Psoas muscle (tissue), 8 donors: Measurements from ENCODE around the gene CASZ1. TPM values are rescaled to one million over a fixed set of nuclear protein-coding genes. Genes with fewer than 3 reads are reported as not detected.
A peak's percentile ranks its signal among the peaks of the same experiment; 100 is the strongest.

Experiments
- ATAC-seq, 4 donors: fragments of 200-7000 bp; cut with Tn5 transposase; one replicate each; pipeline ENCODE4 v1.9.1; 2020; ENCODE audit warnings: moderate library complexity in 3 of 4, mild to moderate bottlenecking in 2 of 4
- DNase-seq, 2 donors: peaks; one replicate each; pipeline ENCODE4 v3.0.0-alpha.2; 2020
- H3K27ac ChIP-seq: fragments of 200-600 bp; one replicate; pipeline ENCODE4 v1.8.0; 2022
- H3K27me3 ChIP-seq, 3 donors: fragments of 200-600 bp in 1 of 3; one replicate each; pipeline versions ENCODE4 v1.6.1 to v1.8.0; 2013 to 2022; ENCODE audit warnings: low read length in 2 of 3, mild to moderate bottlenecking in 2 of 3, moderate library complexity in 1 of 3; ENCODE audit not compliant: insufficient read depth in 3 of 3
- H3K36me3 ChIP-seq, 2 donors: fragments of 200-600 bp in 1 of 2; one replicate each; pipeline versions ENCODE4 v1.6.1 to v1.8.0; 2013 to 2022; ENCODE audit warnings: low read depth in 1 of 2, mild to moderate bottlenecking in 1 of 2, moderate library complexity in 1 of 2; ENCODE audit not compliant: insufficient read depth in 1 of 2
- H3K4me1 ChIP-seq: fragments of 200-600 bp; one replicate; pipeline ENCODE4 v1.8.0; 2022
- H3K4me3 ChIP-seq: fragments of 200-600 bp; one replicate; pipeline ENCODE4 v1.8.0; 2022; ENCODE audit warnings: mild to moderate bottlenecking
- H3K9me3 ChIP-seq: fragments of 200-600 bp; one replicate; pipeline ENCODE4 v1.8.0; 2022
- WGBS, 3 donors: extraction: QIAGEN DNeasy Blood & Tissue Kit; methylation state at CpG; one replicate each; pipeline versions ENCODE4 v1.1.6 to v1.1.7; 2013; 5-methylcytosine and 5-hydroxymethylcytosine counted together
- intact Hi-C, 2 donors: fragments of 100-400 bp; cut with DNase I; formaldehyde crosslinking; loops; one replicate each; pipeline versions ENCODE4 v1.11.0 to v1.14.2; 2022
- polyA plus RNA-seq, 3 donors: library from polyadenylated mRNA; stranded (reverse); fragments of 200-250 nt; gene quantifications; one replicate each; pipeline ENCODE4 v1.2.3, GENCODE V29; 2013
- total RNA-seq, 4 donors: library from RNA; stranded (reverse); fragmentation: NEBNext Ultra II Directional in 2 of 4; extraction: Animal tissue kit (Norgen Biotek cat#: 25700) in 2 of 4; gene quantifications; one replicate each; pipeline versions ENCODE4 v1.2.1 to v1.2.4, GENCODE V29; 2021 to 2023
- TF ChIP-seq, protein P1 (sequence below): fragments of 200-600 bp; IDR thresholded peaks from one replicate; pipeline ENCODE4 v1.8.0; 2022; ENCODE audit warnings: antibody characterized with exemption
- donor health status: healthy with polysubstance abuse.
- donor health status: DM: no; HTN: no; CAD: no; lungs with moderate emphysema.
- donor health status: Bipolar disorder and iron deficiency.
- donor health status: healthy.
- donor health status: DM: yes; HTN: yes; CAD: no.
- donor health status: DM: no; HTN: no; CAD: no.
- donor health status: DM: no; HTN: no; CAD: no.
- donor health status: DM: yes; HTN: yes; CAD: no.

CASZ1 gene
- total and polyA plus RNA-seq, 7 donors: 2.6 to 83.3 (median 53.1) TPM

DNA sequence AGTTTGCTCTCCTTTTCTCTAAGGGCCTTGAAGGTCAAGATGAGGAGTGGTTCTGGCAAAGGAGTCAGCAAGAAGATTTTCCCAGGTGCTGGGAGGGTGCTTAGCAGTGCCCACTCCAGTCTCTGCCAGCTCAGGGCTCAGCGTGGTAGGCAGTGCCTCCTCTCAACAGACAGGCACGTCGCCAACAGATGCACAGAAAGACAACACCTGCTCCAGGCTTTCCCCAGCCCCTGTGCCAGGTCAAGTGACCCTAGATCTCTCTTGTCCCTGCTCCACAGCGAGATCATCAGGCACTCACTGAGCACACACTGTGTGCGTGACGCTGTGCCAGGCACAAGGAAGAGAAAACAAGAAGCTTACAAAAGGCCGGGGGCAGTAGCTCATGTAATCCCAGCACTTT lies 86.0 kb downstream of the CASZ1 start:
- TF ChIP-seq, protein P1, sequence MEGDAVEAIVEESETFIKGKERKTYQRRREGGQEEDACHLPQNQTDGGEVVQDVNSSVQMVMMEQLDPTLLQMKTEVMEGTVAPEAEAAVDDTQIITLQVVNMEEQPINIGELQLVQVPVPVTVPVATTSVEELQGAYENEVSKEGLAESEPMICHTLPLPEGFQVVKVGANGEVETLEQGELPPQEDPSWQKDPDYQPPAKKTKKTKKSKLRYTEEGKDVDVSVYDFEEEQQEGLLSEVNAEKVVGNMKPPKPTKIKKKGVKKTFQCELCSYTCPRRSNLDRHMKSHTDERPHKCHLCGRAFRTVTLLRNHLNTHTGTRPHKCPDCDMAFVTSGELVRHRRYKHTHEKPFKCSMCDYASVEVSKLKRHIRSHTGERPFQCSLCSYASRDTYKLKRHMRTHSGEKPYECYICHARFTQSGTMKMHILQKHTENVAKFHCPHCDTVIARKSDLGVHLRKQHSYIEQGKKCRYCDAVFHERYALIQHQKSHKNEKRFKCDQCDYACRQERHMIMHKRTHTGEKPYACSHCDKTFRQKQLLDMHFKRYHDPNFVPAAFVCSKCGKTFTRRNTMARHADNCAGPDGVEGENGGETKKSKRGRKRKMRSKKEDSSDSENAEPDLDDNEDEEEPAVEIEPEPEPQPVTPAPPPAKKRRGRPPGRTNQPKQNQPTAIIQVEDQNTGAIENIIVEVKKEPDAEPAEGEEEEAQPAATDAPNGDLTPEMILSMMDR: no peak
- ATAC-seq: peak; percentile 71 to 81 (median 80)
- Histone ChIP-seq H3K27me3 (no peaks in the 10 kb centered on the region), H3K36me3 (no peaks in the 10 kb centered on the region), H3K27ac (peak overlapping the region; percentile 46), H3K4me3 (no peak overlapping the region), H3K9me3 (no peaks in the 10 kb centered on the region), H3K4me1 (peaks cover 39% of the 10 kb centered on the region)
- intact Hi-C loops: no loop called here
- DNase-seq: peak; percentile 43 to 84
- 37 to 44% (median 42%) methylated on average over 7 of the region's 7 CpGs for whole genome bisulfite sequencing, 3 donors

DNA sequence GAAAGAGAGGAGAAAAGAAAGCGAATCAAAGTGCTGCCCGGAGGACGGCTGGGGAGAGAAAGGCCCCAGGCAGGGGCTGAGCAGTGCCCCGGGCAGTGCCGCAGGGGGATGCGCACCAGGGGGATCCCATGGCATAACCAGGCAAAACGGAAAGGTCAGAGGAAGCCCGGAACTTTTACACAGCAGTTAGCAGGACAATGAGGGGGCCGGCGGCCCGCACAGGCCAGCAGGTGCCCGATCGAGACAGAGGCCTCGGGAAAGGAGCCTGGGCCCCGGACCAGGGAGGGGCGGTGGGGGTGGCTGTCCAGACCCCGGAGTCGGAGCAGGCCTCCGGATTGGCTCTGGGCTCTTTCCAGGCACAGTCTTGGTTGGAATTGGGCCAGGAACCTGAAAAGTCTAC lies 86.8 kb downstream of the CASZ1 start:
- H3K4me3 ChIP-seq: no peak overlapping the region
- H3K4me1 ChIP-seq: peaks cover 35% of the 10 kb centered on the region
- no peak overlapping the region for H3K27ac ChIP-seq
- no peak for DNase-seq
- no peaks in the 10 kb centered on the region for H3K9me3 ChIP-seq
- intact Hi-C loops: no loop called here
- WGBS, 3 donors: 52 to 63% (median 61%) methylated on average over 17 to 19 of the region's 19 CpGs
- ATAC-seq: no peak
- TF ChIP-seq, protein P1: no peak
- H3K27me3 ChIP-seq: no peaks in the 10 kb centered on the region
- H3K36me3 ChIP-seq: peaks cover 0 to 8% of the 10 kb centered on the region in 2 donors

DNA sequence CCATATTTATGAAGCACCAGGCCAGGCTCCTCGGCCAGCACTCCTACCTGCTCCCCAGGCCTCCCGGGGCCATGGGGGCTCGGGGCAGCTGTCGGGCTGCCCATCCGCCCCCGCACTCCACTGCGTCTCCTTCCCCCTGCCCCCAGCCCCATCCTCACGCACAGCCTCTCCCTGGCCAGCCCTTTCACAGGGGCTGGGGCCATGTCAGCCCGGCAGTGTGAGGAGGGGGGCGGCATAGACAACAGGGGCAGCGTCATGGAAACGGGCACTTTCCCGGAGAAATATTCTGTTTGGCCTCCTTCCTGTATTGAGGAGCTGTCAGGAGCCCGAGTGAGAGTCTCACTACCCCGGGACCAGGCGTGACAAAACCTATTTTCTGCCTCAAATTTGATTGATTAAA lies 87.3 kb downstream of the CASZ1 start:
- no peak overlapping the region for H3K27ac ChIP-seq
- H3K9me3 ChIP-seq: no peaks in the 10 kb centered on the region
- no peak overlapping the region for H3K4me3 ChIP-seq
- TF ChIP-seq, protein P1: no peak
- peaks cover 30% of the 10 kb centered on the region for H3K4me1 ChIP-seq
- intact Hi-C loops: no loop called here
- DNase-seq (no peak), ATAC-seq (no peak)
- no peaks in the 10 kb centered on the region for H3K27me3 ChIP-seq
- peaks cover 0 to 13% of the 10 kb centered on the region in 2 donors for H3K36me3 ChIP-seq
- 53 to 66% (median 59%) methylated on average over 16 of the region's 16 CpGs for WGBS, 3 donors

DNA sequence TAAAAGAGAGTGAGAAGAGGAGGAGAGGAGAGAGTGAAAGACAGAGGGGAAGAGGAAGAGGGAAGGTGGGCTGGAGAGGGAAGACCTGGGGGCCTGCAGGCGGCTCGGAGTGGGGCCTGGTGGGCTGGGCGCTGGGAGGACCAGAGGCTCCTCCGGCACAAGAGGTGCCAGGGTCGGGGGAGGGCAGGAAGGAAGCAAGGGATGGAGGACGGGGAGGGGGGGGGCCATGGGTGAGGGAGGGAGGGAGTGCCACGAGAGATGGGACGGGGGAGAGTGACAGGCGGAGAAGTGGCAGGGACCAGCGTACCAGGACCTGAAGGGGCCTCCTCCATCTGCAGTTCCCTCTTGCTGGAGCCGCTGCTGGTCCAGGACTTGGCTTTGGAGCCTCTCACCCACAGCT lies 87.7 kb downstream of the CASZ1 start:
- H3K27me3 ChIP-seq: no peaks in the 10 kb centered on the region
- peaks cover 0 to 17% of the 10 kb centered on the region in 2 donors for H3K36me3 ChIP-seq
- no peak for ATAC-seq
- TF ChIP-seq, protein P1: no peak
- WGBS, 3 donors: 58 to 74% (median 68%) methylated on average over 8 to 11 of the region's 11 CpGs
- intact Hi-C loops: no loop called here
- H3K4me3 ChIP-seq: no peak overlapping the region
- no peak overlapping the region for H3K27ac ChIP-seq
- H3K4me1 ChIP-seq: peaks cover 26% of the 10 kb centered on the region
- H3K9me3 ChIP-seq: no peaks in the 10 kb centered on the region
- no peak for DNase-seq

DNA sequence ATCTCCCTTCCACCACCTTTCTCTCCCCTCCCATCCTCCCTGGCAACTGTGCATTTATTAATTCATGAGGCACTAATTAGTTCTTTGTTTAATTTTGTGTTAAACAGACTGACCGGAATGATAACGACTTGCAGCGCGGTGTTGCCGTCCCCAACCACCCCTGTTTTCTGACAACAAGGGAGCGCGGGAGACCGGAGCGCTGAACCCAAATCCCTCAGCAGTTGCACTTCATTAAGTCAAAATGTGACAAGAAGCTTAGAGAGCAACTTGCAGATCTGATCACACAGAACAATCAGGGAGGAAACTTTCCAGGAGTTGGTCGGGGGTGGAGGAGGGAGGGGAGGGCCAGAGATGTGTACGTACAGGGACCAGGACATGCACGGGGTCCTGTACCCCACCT lies 89.2 kb downstream of the CASZ1 start:
- H3K9me3 ChIP-seq: no peaks in the 10 kb centered on the region
- no peak overlapping the region for H3K27ac ChIP-seq
- H3K4me1 ChIP-seq: peaks cover 24% of the 10 kb centered on the region
- DNase-seq (no peak), ATAC-seq (no peak)
- TF ChIP-seq, protein P1: no peak
- H3K27me3 ChIP-seq: no peaks in the 10 kb centered on the region
- intact Hi-C loops: no loop called here
- WGBS, 3 donors: 93 to 95% (median 94%) methylated on average over 12 of the region's 12 CpGs
- H3K4me3 ChIP-seq: no peak overlapping the region
- peaks cover 0 to 17% of the 10 kb centered on the region in 2 donors for H3K36me3 ChIP-seq
